Ramos (cell line): ENCODE data around the gene PIPOX.

Source experiments
- in situ Hi-C: fragments of 300-500 bp; cut with MboI; formaldehyde crosslinking; loops from one replicate; pipeline ENCODE4 v1.14.3; 2022; ENCODE audit warnings: low sequenced_read_pairs; ENCODE audit not compliant: unreplicated experiment

The PIPOX gene

DNA sequence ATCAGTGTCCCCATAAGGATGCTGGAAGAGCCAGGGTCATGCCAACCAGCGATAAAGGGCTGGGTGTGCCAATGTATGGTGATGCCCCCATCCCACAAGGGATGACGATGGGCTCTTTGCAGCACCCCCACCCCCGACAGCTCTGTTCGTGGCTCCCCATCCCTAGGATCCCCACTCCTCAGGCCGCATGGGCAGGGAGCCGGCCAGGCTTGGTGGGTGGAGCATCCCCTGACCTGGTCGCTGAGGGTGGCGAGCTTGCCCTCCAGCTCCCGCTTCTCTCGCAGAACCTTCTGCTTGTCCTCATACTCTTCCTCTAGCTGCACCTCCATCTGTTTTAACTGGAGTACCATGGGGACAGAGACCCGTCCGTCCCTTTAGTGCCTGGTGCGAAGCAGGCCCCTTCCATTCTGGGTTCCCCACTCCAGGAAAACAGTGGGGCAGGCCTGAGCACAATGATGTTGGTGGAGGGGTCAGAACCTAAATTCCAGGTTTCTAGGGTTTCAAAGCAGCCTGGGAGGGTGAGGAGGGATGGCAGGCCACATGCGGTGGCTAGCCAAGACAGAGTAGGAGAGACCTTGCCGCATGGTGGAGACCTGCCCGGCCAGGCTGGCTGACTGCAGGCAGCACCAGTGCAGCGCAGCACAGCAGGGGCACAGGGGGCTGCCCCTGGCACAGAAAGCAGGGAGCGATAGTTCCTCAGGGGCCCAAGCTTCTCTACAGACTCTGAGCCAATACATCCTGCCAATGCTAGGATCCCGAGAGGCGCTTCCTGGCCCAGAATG lies 50.3 kb downstream of the PIPOX start:
- in situ Hi-C loops = no loop called here

DNA sequence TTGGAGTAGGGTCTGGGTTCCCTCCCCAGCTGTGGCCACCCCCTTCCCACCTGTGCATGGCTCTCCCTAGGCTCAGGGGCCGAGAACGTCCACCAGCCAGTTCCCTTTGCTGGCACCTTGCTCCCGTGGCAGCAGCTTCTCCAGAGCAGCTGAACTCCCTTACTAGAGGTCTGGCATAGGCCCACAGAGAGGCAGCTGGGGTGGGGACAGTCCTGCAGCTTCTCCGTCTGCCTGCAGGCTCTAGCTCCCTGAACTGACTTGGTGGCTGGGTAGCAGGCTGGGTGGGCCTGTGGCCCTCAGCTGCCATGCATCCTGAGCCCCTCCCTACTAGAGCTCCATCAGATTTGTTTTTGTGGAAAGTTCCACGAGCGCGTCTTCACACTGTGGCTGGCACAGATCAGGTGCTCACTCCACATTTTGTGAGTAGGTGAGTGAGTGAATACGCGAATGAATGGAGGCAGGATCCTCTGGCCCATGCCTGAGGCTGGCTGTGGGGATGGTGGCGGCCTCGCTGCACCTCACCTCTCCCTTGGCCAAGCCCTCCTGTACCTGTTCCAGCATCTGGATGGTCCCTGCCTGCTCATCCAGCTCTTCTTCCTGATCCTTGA lies 51.3 kb downstream of the PIPOX start:
- in situ Hi-C loops = no loop called here

DNA sequence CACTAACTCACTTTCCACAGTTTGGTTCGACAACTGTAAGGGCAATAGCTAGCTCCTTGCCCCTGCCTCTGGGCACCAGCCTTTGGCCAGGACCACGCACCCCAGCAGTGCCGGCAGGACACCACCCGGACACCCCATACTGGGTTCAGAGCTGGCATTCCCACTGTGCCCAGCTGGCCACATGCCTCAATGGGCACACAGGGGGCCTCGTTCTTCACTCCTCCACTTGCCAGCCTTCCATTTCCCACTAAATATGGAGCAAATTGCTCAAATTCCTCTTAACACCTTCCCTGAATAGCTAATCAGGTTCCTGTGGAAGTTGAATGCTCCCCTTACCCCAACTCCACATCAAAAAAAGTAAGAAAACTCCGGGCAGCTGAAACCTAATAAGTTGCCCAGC lies 52.5 kb downstream of the PIPOX start:
- in situ Hi-C loops = no loop called here

DNA sequence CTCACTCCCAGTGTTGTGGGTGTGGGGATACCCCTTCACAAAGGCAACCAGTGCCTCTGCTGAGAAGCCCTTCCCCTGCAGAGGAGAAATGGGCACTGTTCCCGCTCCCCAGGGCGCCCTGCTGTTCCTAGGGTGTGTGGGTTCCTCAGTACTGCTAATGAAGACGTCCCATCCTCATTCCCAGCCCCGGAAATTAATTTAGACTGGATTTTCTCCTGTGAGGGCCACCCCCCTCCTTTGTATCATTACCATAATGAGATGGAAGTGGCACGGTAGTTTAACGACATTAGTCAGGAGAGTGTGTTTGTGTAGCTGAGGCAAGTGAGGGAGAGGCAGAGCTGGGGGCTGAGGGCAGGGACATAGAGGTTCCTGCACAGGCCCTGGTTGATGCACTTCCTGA lies 53.2 kb downstream of the PIPOX start:
- in situ Hi-C loops = no loop called here

DNA sequence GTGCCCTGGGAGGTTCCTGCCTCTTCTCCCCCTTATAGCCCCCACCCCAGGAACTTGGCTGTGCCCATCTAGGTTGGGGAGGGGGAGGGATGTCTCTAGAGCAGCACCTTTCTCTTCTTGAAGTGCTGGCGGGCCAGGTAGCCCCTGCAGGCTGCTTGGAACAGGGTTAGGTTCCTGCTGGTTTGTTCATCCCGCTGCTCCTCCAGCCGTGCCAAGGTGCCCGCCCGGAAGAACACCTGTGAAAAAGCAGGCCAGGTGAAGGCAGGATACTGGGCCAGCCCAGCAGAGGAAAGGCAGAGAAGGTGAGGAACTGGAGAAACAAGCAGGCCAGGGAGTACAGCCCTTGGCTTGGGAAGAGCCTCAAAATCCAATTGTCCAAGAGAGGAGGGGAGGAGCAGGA lies 56.6 kb downstream of the PIPOX start:
- in situ Hi-C loops = no loop called here

DNA sequence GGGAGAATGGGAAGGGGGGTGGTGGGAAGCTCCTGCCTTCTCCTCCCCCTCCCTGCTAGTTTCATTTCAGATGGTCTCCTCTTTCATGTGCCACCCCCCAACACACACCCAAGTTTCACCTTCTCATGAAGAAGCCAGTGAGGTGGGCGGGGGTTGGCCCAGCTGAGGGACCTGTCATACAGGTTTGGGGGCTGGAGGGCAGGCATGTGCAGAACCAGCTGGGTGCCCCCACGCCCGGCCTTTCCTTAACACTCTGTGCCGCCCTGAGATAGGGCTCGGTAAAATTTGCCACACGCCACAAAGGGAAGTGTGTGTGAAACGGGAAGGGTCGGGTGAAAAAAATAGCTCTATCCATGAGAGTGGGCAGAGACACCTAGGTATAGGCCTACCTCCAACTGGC lies 57.4 kb downstream of the PIPOX start:
- in situ Hi-C loops = no loop called here

DNA sequence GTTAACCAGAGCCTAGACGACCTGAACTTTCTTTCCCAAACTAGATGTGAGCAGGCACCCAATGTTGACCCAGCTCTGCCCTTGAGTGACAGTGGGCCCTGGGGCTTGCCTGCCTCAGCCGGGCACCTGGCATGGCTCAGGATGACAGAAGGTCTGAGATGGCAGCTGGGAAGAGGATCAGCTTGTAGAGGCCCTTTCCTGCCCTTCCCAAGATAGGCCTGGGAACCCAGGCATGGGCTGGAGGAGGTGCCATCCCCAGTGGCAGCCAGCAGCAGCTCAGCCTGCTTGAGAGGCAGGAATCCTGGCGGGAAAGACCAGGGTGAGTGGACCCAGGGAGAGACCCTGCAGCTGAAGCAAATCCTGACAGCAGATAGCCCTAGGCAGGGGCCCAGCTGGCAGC lies 59.1 kb downstream of the PIPOX start:
- in situ Hi-C loops = no loop called here

DNA sequence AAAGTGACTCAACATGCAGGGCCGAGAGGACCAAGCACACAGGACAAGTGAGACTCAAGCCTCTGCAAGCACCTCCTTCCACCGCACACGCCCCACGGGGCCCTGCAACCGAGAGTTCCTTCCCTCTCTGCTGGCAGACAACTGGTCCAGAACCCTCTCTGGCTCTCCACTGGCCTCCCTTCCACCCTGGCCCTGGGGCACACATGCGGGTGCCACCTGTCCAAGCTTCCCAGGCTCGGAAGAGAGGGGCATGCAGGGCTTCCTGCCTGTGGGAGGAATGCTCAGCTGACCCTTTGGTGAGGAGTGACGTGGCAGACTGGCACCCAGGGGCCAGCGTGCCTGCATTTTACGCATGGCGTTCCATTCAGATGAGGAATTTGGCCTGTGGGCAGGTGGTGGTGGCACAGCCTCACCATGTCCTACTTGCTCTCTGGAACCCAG lies 59.8 kb downstream of the PIPOX start:
- in situ Hi-C loops = no loop called here

DNA sequence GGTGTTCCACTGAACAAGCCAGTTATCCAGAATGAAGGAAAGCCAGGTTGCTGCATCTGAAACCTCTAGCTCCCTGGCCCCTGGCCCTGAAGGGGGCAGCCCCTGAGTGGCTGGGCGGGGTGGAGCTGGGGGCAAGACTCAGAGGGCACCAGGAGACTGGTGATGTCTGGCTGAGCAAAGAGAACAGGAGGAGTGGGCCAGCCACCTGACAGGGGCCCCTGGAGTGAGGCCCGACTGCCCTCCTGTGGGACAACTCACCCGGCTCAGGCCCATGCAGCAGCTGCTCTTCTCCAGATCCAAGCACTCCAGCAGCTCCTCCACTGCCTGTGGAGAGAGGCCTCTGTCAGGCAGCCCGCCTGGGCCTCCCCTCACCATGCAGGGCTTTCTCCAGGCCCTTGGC lies 60.4 kb downstream of the PIPOX start:
- in situ Hi-C loops = no loop called here
